PC-9 (cell line): Measurements from ENCODE around the gene CACNB1.

Experiments used
- EZH2 ChIP-seq: fragments of 200-600 bp; sonication (generic); IDR thresholded peaks from 2 replicates; pipeline ENCODE4 v1.8.0; 2017; ENCODE audit warnings: antibody characterized with exemption, low read depth
- TF ChIP-seq, protein P1 (sequence below): fragments of 200-600 bp; sonication (generic); conservative IDR thresholded peaks from 2 replicates; pipeline ENCODE4 v1.6.1; 2017; ENCODE audit warnings: mixed run types, antibody characterized with exemption, mild to moderate bottlenecking, moderate library complexity

DNA sequence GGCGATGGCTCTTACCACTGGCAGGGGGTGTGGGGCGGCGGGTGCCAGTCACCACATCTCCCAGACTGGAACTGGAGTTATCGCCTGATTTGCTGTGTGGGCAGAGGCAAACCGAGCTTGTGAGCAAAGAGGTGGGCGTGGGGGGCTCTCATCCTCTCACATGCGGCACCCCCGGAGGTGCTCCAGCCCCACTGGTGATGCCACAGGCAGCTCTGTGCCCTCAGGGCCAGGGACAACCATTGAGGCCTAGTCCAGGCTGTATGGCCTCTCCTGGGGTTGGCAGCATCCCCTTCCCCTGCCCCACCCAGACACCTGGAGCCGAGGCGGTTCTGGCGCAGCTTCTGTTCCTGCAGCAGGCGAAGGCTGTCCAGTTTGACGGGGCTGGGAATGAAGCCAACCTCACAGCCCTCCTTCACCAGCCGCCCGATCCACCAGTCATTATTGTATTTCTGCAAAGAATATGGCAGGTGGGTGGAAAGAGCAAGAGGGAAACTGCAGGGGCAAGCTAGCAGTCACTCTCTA, 10.9 kb downstream of the CACNB1 start:
- TF ChIP-seq, protein P1, sequence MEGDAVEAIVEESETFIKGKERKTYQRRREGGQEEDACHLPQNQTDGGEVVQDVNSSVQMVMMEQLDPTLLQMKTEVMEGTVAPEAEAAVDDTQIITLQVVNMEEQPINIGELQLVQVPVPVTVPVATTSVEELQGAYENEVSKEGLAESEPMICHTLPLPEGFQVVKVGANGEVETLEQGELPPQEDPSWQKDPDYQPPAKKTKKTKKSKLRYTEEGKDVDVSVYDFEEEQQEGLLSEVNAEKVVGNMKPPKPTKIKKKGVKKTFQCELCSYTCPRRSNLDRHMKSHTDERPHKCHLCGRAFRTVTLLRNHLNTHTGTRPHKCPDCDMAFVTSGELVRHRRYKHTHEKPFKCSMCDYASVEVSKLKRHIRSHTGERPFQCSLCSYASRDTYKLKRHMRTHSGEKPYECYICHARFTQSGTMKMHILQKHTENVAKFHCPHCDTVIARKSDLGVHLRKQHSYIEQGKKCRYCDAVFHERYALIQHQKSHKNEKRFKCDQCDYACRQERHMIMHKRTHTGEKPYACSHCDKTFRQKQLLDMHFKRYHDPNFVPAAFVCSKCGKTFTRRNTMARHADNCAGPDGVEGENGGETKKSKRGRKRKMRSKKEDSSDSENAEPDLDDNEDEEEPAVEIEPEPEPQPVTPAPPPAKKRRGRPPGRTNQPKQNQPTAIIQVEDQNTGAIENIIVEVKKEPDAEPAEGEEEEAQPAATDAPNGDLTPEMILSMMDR: no peak
- no peak for TF ChIP-seq EZH2
